HG02981 (cell line): ENCODE measurements around the gene CORIN.

ENCODE experiments used
- ATAC-seq: cut with Tn5 transposase; IDR thresholded peaks from one replicate; pipeline ENCODE4 v1.9.1; 2021; ENCODE audit warnings: mild to moderate bottlenecking, moderate library complexity; ENCODE audit not compliant: unreplicated experiment

CORIN gene

GRCh38 chr4:47646372-47646771 is 191.5 kb downstream of the CORIN start:
- no peak for ATAC-seq

GRCh38 chr4:47643845-47644244 is 194.0 kb downstream of the CORIN start:
- ATAC-seq: no peak

GRCh38 chr4:47642985-47643760 is 194.7 kb downstream of the CORIN start:
- no peak for ATAC-seq

- no peak for ATAC-seq
Measured at GRCh38 chr4:47642191-47642830, 195.6 kb downstream of the CORIN start.

GRCh38 chr4:47641755-47642154 is 196.1 kb downstream of the CORIN start:
- ATAC-seq: no peak

- no peak for ATAC-seq
Measured at GRCh38 chr4:47640911-47641310, 197.0 kb downstream of the CORIN start.

- ATAC-seq: no peak
Measured at GRCh38 chr4:47639531-47639930, 198.3 kb downstream of the CORIN start.

GRCh38 chr4:47631161-47631560 is 206.7 kb downstream of the CORIN start:
- ATAC-seq: no peak

- no peak for ATAC-seq
Measured at GRCh38 chr4:47624031-47624441, 213.8 kb downstream of the CORIN start.

GRCh38 chr4:47621181-47621580 is 216.7 kb downstream of the CORIN start:
- no peak for ATAC-seq

- ATAC-seq: no peak
Measured at GRCh38 chr4:47619691-47620090, 218.2 kb downstream of the CORIN start.

- ATAC-seq: peak; percentile 57
Measured at GRCh38 chr4:47617607-47618006, 220.3 kb downstream of the CORIN start.

- no peak for ATAC-seq
Measured at GRCh38 chr4:47615385-47615784, 222.5 kb downstream of the CORIN start.

GRCh38 chr4:47612116-47613023 is 225.5 kb downstream of the CORIN start:
- ATAC-seq: no peak

- ATAC-seq: no peak
Measured at GRCh38 chr4:47606482-47606881, 231.4 kb downstream of the CORIN start.

- ATAC-seq: no peak
Measured at GRCh38 chr4:47598896-47599295, 239.0 kb downstream of the CORIN start.

- no peak for ATAC-seq
Measured at GRCh38 chr4:47598320-47598719, 239.5 kb downstream of the CORIN start.

GRCh38 chr4:47597696-47598095 is 240.2 kb downstream of the CORIN start:
- ATAC-seq: no peak

GRCh38 chr4:47590325-47590724 is 247.5 kb downstream of the CORIN start:
- no peak for ATAC-seq

- ATAC-seq: no peak
Measured at GRCh38 chr4:47579235-47579634, 258.6 kb downstream of the CORIN start.

GRCh38 chr4:47577779-47578553 is 259.9 kb downstream of the CORIN start:
- ATAC-seq: no peak
